Mesendoderm (in vitro differentiated cells): ENCODE data around the gene PLBD2.
A peak's percentile ranks its signal among the peaks of the same experiment; 100 is the strongest.

Source experiments
- DNase-seq: peaks from one replicate; pipeline ENCODE4 v3.0.0; 2013
- H2AK5ac ChIP-seq: 2 replicates; pipeline ENCODE4 v1.6.1; 2013; ENCODE audit warnings: low read length, inconsistent platforms
- H2BK120ac ChIP-seq: 2 replicates; pipeline ENCODE4 v1.6.1; 2013; ENCODE audit warnings: low read depth, mild to moderate bottlenecking, low read length, moderate library complexity, mixed read lengths
- H2BK15ac ChIP-seq: replicated peaks from 2 replicates; pipeline ENCODE4 v1.6.1; 2013; ENCODE audit warnings: low read depth, mild to moderate bottlenecking, moderate library complexity
- H2BK5ac ChIP-seq: 2 replicates; pipeline ENCODE4 v1.6.1; 2013; ENCODE audit warnings: low read length, inconsistent platforms
- H3K18ac ChIP-seq: 2 replicates; pipeline ENCODE4 v1.6.1; 2013; ENCODE audit warnings: mild to moderate bottlenecking, low read length, mixed read lengths
- H3K23ac ChIP-seq: one replicate; pipeline ENCODE4 v1.6.1; 2013; ENCODE audit warnings: low read length
- H3K27ac ChIP-seq: 2 replicates; pipeline ENCODE4 v1.5.1; 2013; ENCODE audit warnings: low read depth, mild to moderate bottlenecking, inconsistent platforms, low read length, moderate library complexity
- H3K27me3 ChIP-seq: 2 replicates; pipeline ENCODE4 v1.6.1; 2013; ENCODE audit warnings: low read length, control low read depth, mild to moderate bottlenecking, inconsistent platforms; ENCODE audit not compliant: insufficient read depth, poor library complexity
- H3K36me3 ChIP-seq: 2 replicates; pipeline ENCODE4 v1.6.1; 2013; ENCODE audit warnings: low read length, inconsistent platforms; ENCODE audit not compliant: control insufficient read depth, insufficient read depth
- H3K4ac ChIP-seq: one replicate; pipeline ENCODE4 v1.6.1; 2013; ENCODE audit warnings: low read depth, mild to moderate bottlenecking, low read length, moderate library complexity
- H3K4me1 ChIP-seq: 2 replicates; pipeline ENCODE4 v1.6.1; 2013; ENCODE audit warnings: low read depth, low read length, inconsistent platforms; ENCODE audit not compliant: control insufficient read depth
- H3K4me2 ChIP-seq: 2 replicates; pipeline ENCODE4 v1.6.1; 2013; ENCODE audit warnings: low read length
- H3K4me3 ChIP-seq: 2 replicates; pipeline ENCODE4 v1.5.1; 2013; ENCODE audit warnings: mild to moderate bottlenecking, low read length
- H3K56ac ChIP-seq: one replicate; pipeline ENCODE4 v1.6.1; 2013; ENCODE audit warnings: low read length
- H3K79me1 ChIP-seq: 2 replicates; pipeline ENCODE4 v1.6.1; 2013; ENCODE audit warnings: low read length, inconsistent platforms
- H3K79me2 ChIP-seq: 2 replicates; pipeline ENCODE4 v1.6.1; 2013; ENCODE audit warnings: mild to moderate bottlenecking, low read length; ENCODE audit not compliant: control insufficient read depth, insufficient read depth
- H3K9ac ChIP-seq: 2 replicates; pipeline ENCODE4 v1.6.1; 2013; ENCODE audit warnings: low read length, inconsistent platforms
- H4K5ac ChIP-seq: one replicate; pipeline ENCODE4 v1.6.1; 2013; ENCODE audit warnings: low read length
- H4K8ac ChIP-seq: one replicate; pipeline ENCODE4 v1.6.1; 2013; ENCODE audit warnings: low read depth, mild to moderate bottlenecking, control low read depth, low read length, moderate library complexity
- WGBS: extraction: QIAGEN DNeasy Blood & Tissue Kit; methylation state at CpG from one replicate; pipeline ENCODE4 v1.1.7; 2013; ENCODE audit warnings: low lambda C conversion rate, missing lambda C conversion rate; ENCODE audit not compliant: insufficient coverage; ENCODE audit errors: extremely low coverage; 5-methylcytosine and 5-hydroxymethylcytosine counted together

Gene PLBD2

DNA sequence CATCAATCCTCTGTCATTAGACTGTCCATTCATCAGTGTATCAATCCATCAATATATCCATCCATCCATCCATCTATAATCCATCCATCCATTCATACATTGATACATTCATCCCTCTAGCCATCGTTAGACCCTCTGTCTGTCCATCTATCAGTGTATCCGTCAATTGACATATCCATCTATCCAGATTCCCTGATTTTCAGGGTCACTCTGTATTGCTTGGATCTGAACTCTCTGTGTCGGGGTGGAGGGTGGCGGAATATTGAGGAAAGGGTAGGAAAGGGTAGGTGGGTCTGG, 80.9 kb downstream of the PLBD2 start:
- H3K56ac ChIP-seq, result no peak overlapping the region
- no peak overlapping the region for H2BK120ac ChIP-seq
- H3K79me1 ChIP-seq, result no peaks in the 10 kb centered on the region
- H3K18ac ChIP-seq, result no peak overlapping the region
- no peak overlapping the region for H2BK15ac ChIP-seq
- H4K8ac ChIP-seq, result no peak overlapping the region
- H3K4me2 ChIP-seq, result no peak overlapping the region
- H2AK5ac ChIP-seq, result no peak overlapping the region
- no peak overlapping the region for H3K9ac ChIP-seq
- H3K27me3 ChIP-seq, result no peaks in the 10 kb centered on the region
- no peak for DNase-seq
- H3K79me2 ChIP-seq, result no peaks in the 10 kb centered on the region
- no peak overlapping the region for H3K23ac ChIP-seq
- H3K4ac ChIP-seq, result no peak overlapping the region
- H3K27ac ChIP-seq, result no peak overlapping the region
- H2BK5ac ChIP-seq, result no peak overlapping the region
- no peak overlapping the region for H4K5ac ChIP-seq
- H3K4me1 ChIP-seq, result no peaks in the 10 kb centered on the region
- 100% methylated on average over 1 of the region's 4 CpGs for WGBS
- no peaks in the 10 kb centered on the region for H3K36me3 ChIP-seq
- no peak overlapping the region for H3K4me3 ChIP-seq

DNA sequence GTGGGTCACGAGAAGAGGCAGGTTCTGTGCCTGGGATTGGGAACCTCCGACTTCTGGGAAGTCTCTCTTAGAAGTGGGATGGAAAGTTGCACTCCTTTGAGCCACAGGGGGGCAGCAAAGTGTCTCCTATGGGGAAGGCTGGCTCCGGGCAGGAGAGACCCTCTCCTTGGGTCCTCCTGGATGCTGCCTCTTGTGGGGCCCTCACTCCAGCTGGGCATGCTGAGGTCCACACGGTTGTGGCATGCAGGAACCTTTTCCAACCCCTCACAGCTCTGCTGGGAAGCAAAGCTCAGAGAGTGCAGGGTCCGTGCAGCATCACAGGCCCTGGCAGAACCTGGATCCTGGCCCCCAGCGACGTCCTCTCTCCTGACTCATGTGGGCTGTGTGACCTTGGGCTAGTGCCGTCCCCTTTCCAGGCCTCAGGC, 81.2 kb downstream of the PLBD2 start:
- Histone ChIP-seq H3K56ac (no peak overlapping the region), H2BK120ac (no peak overlapping the region), H3K27ac (no peak overlapping the region), H3K18ac (no peak overlapping the region), H3K79me2 (no peaks in the 10 kb centered on the region), H4K8ac (no peak overlapping the region), H3K23ac (no peak overlapping the region), H2BK15ac (no peak overlapping the region), H3K4me1 (no peaks in the 10 kb centered on the region), H3K27me3 (no peaks in the 10 kb centered on the region), H2BK5ac (no peak overlapping the region), H3K9ac (no peak overlapping the region), H3K4me2 (no peak overlapping the region), H3K79me1 (no peaks in the 10 kb centered on the region), H3K4me3 (no peak overlapping the region), H2AK5ac (no peak overlapping the region), H4K5ac (no peak overlapping the region), H3K36me3 (no peaks in the 10 kb centered on the region), H3K4ac (no peak overlapping the region)
- no CpG with 5 or more reads among the region's 8 CpGs for WGBS
- DNase-seq, result peak; percentile 78

GRCh38 chr12:113440336-113440735, 81.9 kb downstream of the PLBD2 start:
- H3K4ac ChIP-seq, result no peak overlapping the region
- no peaks in the 10 kb centered on the region for H3K4me1 ChIP-seq
- H2BK120ac ChIP-seq, result no peak overlapping the region
- no peak for DNase-seq
- H4K8ac ChIP-seq, result no peak overlapping the region
- no peak overlapping the region for H3K4me2 ChIP-seq
- H3K23ac ChIP-seq, result no peak overlapping the region
- H3K27ac ChIP-seq, result no peak overlapping the region
- H4K5ac ChIP-seq, result no peak overlapping the region
- no peak overlapping the region for H3K18ac ChIP-seq
- H2AK5ac ChIP-seq, result no peak overlapping the region
- no CpG with 5 or more reads among the region's 7 CpGs for WGBS
- no peak overlapping the region for H3K9ac ChIP-seq
- H3K79me2 ChIP-seq, result no peaks in the 10 kb centered on the region
- no peaks in the 10 kb centered on the region for H3K36me3 ChIP-seq
- no peaks in the 10 kb centered on the region for H3K79me1 ChIP-seq
- no peaks in the 10 kb centered on the region for H3K27me3 ChIP-seq
- no peak overlapping the region for H3K4me3 ChIP-seq
- H2BK5ac ChIP-seq, result no peak overlapping the region
- H2BK15ac ChIP-seq, result no peak overlapping the region
- no peak overlapping the region for H3K56ac ChIP-seq
